B cell (primary cell): ENCODE results near the gene TAPBPL. TPM values are rescaled to one million over a fixed set of nuclear protein-coding genes. Genes with fewer than 3 reads are reported as not detected.
"Not testable (repeated sequence)": the region's sequence is repeated elsewhere in the genome, so short reads cannot be mapped to it uniquely, and the experiment has no call there.

Experiments
- ATAC-seq: fragments of 200-7000 bp; cut with Tn5 transposase; one replicate; pipeline ENCODE4 v1.10.0; 2021; ENCODE audit warnings: low read depth, mild to moderate bottlenecking, moderate number of reproducible peaks, moderate library complexity
- CTCF ChIA-PET: fragments of 350-600 bp; sonication (Branson Sonifier 250); formaldehyde crosslinking; loops from one replicate; lab custom pipeline; 2021; ENCODE audit warnings: antibody characterized with exemption, inconsistent platforms; lab: Charles Lee
- POLR2A ChIA-PET: fragments of 350-600 bp; sonication (Branson Sonifier 250); formaldehyde crosslinking; loops from one replicate; lab custom pipeline; 2021; ENCODE audit warnings: antibody characterized with exemption; lab: Charles Lee
- DNase-seq: peaks from one replicate; pipeline ENCODE4 v3.0.0; 2013
- H2AFZ ChIP-seq: 2 replicates; pipeline ENCODE4 v1.6.1; 2012; ENCODE audit warnings: mild to moderate bottlenecking, low read depth, low read length; ENCODE audit not compliant: insufficient read depth, poor library complexity, severe bottlenecking
- H3K27ac ChIP-seq, 2 donors: 1 replicate in 1 of 2; 2 replicates in 1 of 2; pipeline ENCODE4 v1.5.1; 2012 to 2013; ENCODE audit warnings: low read length in 2 of 2, mild to moderate bottlenecking in 2 of 2, moderate library complexity in 1 of 2
- H3K27me3 ChIP-seq, 4 experiments: fragments of 200-600 bp in 1 of 4; sonication (generic) in 1 of 4; replicated peaks in 1 of 4; 1 replicate in 2 of 4; 2 replicates in 2 of 4; pipeline versions ENCODE4 v1.6.1 to v1.7.0; 2013 to 2016; ENCODE audit warnings: low read length in 3 of 4, mild to moderate bottlenecking in 2 of 4, mixed read lengths in 1 of 4, moderate library complexity in 1 of 4; ENCODE audit not compliant: insufficient read depth in 4 of 4, control insufficient read depth in 3 of 4; ENCODE audit errors: control extremely low read depth in 1 of 4
- H3K36me3 ChIP-seq, 2 experiments: replicated peaks in 1 of 2; 1 replicate in 1 of 2; 2 replicates in 1 of 2; pipeline versions ENCODE4 v1.6.1 to v1.7.1; 2013; ENCODE audit warnings: low read length in 1 of 2; ENCODE audit not compliant: insufficient read depth in 2 of 2, control insufficient read depth in 1 of 2; ENCODE audit errors: control extremely low read depth in 1 of 2, extremely low read depth in 1 of 2
- H3K4me1 ChIP-seq, 2 donors: fragments of 200-600 bp in 1 of 2; sonication (generic) in 1 of 2; 1 replicate in 1 of 2; 2 replicates in 1 of 2; pipeline versions ENCODE4 v1.5.1 to v1.6.1; 2013 to 2017; ENCODE audit warnings: low read length in 2 of 2; ENCODE audit not compliant: control insufficient read depth in 2 of 2, insufficient read depth in 2 of 2
- H3K4me2 ChIP-seq: replicated peaks from 2 replicates; pipeline ENCODE3; 2012; ENCODE audit warnings: mild to moderate bottlenecking, low read depth, low read length; ENCODE audit not compliant: poor library complexity, severe bottlenecking
- H3K4me3 ChIP-seq, 5 experiments: fragments of 200-600 bp in 1 of 5; sonication (generic) in 1 of 5; 1 replicate in 3 of 5; 2 replicates in 2 of 5; pipeline versions ENCODE4 v1.5.1 to v1.7.0; 2011 to 2016; ENCODE audit warnings: low read length in 4 of 5, mild to moderate bottlenecking in 4 of 5, low read depth in 2 of 5, control low read depth in 1 of 5, moderate library complexity in 1 of 5; ENCODE audit not compliant: insufficient read depth in 1 of 5; ENCODE audit errors: control extremely low read depth in 1 of 5, extremely low read depth in 1 of 5
- H3K79me2 ChIP-seq: fragments of 200-600 bp; sonication (generic); one replicate; pipeline ENCODE4 v1.6.0; 2016; ENCODE audit warnings: low read length; ENCODE audit not compliant: control insufficient read depth, insufficient read depth
- H3K9ac ChIP-seq: fragments of 200-600 bp; sonication (generic); 2 replicates; pipeline ENCODE4 v1.6.1; 2017; ENCODE audit warnings: mild to moderate bottlenecking, low read length, moderate library complexity
- H3K9me3 ChIP-seq, 3 donors: one replicate each; pipeline versions ENCODE4 v1.6.1 to v1.7.1; 2013; ENCODE audit warnings: low read length in 2 of 3; ENCODE audit not compliant: control insufficient read depth in 2 of 3, insufficient read depth in 1 of 3; ENCODE audit errors: control extremely low read depth in 1 of 3
- H4K20me1 ChIP-seq: 2 replicates; pipeline ENCODE4 v1.6.0; 2012; ENCODE audit warnings: mild to moderate bottlenecking, low read length; ENCODE audit not compliant: insufficient read depth, control insufficient read depth, poor library complexity, severe bottlenecking
- H3K27ac Mint-ChIP-seq: one replicate; pipeline ENCODE4 v1.8.0; 2021; ENCODE audit warnings: mixed read lengths
- H3K27me3 Mint-ChIP-seq: one replicate; pipeline ENCODE4 v1.8.0; 2021; ENCODE audit warnings: mixed read lengths
- H3K4me1 Mint-ChIP-seq: one replicate; pipeline ENCODE4 v1.8.0; 2021; ENCODE audit warnings: mixed read lengths
- H3K4me3 Mint-ChIP-seq: one replicate; pipeline ENCODE4 v1.8.0; 2021; ENCODE audit warnings: mixed read lengths
- H3K9me3 Mint-ChIP-seq: one replicate; pipeline ENCODE4 v1.8.0; 2022; ENCODE audit warnings: mixed read lengths; ENCODE audit not compliant: insufficient read depth
- CTCF ChIP-seq: fragments of 200-600 bp; IDR thresholded peaks from one replicate; pipeline ENCODE4 v1.8.0; 2022; ENCODE audit warnings: antibody characterized with exemption, mild to moderate bottlenecking
- EZH2 ChIP-seq: IDR thresholded peaks from 2 replicates; pipeline ENCODE4 v1.6.1; 2012; ENCODE audit warnings: borderline replicate concordance, low read depth, mild to moderate bottlenecking, moderate library complexity, low read length; ENCODE audit not compliant: insufficient read depth, poor library complexity, severe bottlenecking
- WGBS: methylation state at CpG from one replicate; pipeline ENCODE4 v1.1.5; 2013; ENCODE audit warnings: missing lambda C conversion rate; ENCODE audit not compliant: insufficient coverage; 5-methylcytosine and 5-hydroxymethylcytosine counted together
- intact Hi-C: fragments of 100-400 bp; cut with micrococcal nuclease; formaldehyde crosslinking; loops from one replicate; pipeline ENCODE4 v1.10.0; 2022
- polyA plus RNA-seq: library from polyadenylated mRNA; depleted of rRNA; stranded (reverse); fragments of >200 nt; gene quantifications from 2 replicates; pipeline ENCODE4 v1.2.3, GENCODE V29; 2012
- total RNA-seq, 2 donors: library from RNA; stranded (reverse); fragments of 120-200 nt in 1 of 2; gene quantifications; 1 replicate in 1 of 2; 2 replicates in 1 of 2; pipeline versions ENCODE4 v1.2.3 to v1.2.4, GENCODE V29; 2013 to 2022

TAPBPL gene
- total and polyA plus RNA-seq, 2 donors (not counting 1 experiment from before 2014, with no cell fraction given), result 80.5 to 103 TPM

DNA sequence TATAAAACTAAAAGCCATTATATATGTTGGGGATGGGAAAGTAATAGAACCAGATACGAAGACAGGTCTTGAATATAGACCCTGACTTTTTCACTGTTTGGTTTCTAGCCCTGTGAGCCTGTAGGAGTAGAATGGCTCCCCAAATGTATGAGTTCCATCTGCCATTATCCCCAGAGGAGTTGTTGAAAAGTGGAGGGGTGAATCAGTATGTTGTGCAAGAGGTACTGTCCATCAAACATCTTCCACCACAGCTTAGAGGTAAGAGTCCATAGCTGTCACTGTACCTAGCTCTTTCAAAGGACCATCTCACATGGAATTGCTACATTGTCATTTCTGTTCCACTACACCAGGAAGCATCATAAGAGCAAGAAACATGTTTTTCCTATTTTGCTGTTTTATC lies 43.1 kb downstream of the TAPBPL start:
- Mint-ChIP-seq H3K27ac (peak overlapping the region; percentile 56), H3K27me3 (no peaks in the 10 kb centered on the region), H3K4me3 (peak overlapping the region; percentile 98), H3K9me3 (no peaks in the 10 kb centered on the region), H3K4me1 (peaks cover 31% of the 10 kb centered on the region)
- DNase-seq (no peak), ATAC-seq (no peak)
- Histone ChIP-seq H3K4me1 (peaks cover 22 to 27% of the 10 kb centered on the region in 2 donors), H3K36me3 (peaks cover 3 to 35% of the 10 kb centered on the region in 2 experiments), H3K4me3 (peak overlapping the region in 3 of 5 experiments; percentile 80 to 95 (median 95)), H3K9me3 (no peaks in the 10 kb centered on the region), H3K27me3 (no peaks in the 10 kb centered on the region), H3K79me2 (peaks cover 31% of the 10 kb centered on the region), H4K20me1 (no peaks in the 10 kb centered on the region), H3K9ac (peak overlapping the region; percentile 94), H3K4me2 (peak overlapping the region; percentile 89), H2AFZ (peak overlapping the region; percentile 96), H3K27ac (peak overlapping the region in 1 of 2 donors; percentile 46)
- TF ChIP-seq EZH2 (no peak), CTCF (no peak)
- no CpG with 5 or more reads among the region's 1 CpG for WGBS
- intact Hi-C loops, result no loop called here
- POLR2A ChIA-PET, result interaction anchor here (1.0 to 4.8 kb wide), 4 partner anchors 24 to 71 kb away, joined by 3 to 46 read pairs (median 4); partner anchors contain the start of gene VAMP1
- CTCF ChIA-PET, result interaction anchor here (0.6 to 3.4 kb wide), 5 partner anchors 29 to 207 kb away, joined by 3 to 24 read pairs (median 6); partner anchors contain the start of gene GAPDH

DNA sequence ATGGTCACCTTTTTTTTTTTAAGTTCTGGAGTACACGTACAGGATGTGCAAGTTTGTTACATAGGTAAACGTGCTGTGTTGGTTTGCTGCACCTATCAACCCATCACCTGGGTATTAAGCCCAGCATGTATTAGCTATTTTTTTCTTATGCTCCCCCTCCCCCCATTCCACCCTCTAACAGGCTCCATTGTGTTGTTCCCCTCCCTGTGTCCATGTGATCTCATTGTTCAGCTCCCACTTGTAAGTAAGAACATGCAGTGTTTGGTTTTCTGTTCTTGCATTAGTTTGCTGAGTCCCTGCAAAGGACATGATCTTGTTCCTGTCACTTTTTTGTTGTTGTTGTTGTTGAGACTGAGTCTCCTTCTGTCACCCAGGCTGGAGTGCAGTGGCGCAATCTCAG lies 45.4 kb downstream of the TAPBPL start:
- H3K4me2 ChIP-seq, H3K4me3 Mint-ChIP-seq, H4K20me1 ChIP-seq, intact Hi-C loops, H3K27me3 ChIP-seq, H3K9me3 Mint-ChIP-seq, H3K27ac ChIP-seq, H3K9me3 ChIP-seq, H2AFZ ChIP-seq, H3K4me3 ChIP-seq, H3K9ac ChIP-seq, H3K27me3 Mint-ChIP-seq, DNase-seq, ATAC-seq, H3K27ac Mint-ChIP-seq: not testable (repeated sequence)
- Histone ChIP-seq H3K4me1 (peaks cover 20 to 23% of the 10 kb centered on the region in 2 donors), H3K79me2 (peaks cover 53% of the 10 kb centered on the region), H3K36me3 (peaks cover 1 to 31% of the 10 kb centered on the region in 2 experiments)
- ChIA-PET CTCF (interaction anchor here (3.4 kb wide), 1 partner anchor 42 kb away, joined by 24 read pairs; no protein-coding TSS in a partner anchor), POLR2A (interaction anchor here (0.6 kb wide), 1 partner anchor 24 kb away, joined by 3 read pairs; no protein-coding TSS in a partner anchor)
- WGBS, result no CpG with 5 or more reads among the region's 3 CpGs
- H3K4me1 Mint-ChIP-seq, result peaks cover 27% of the 10 kb centered on the region
